H9 (cell line): ENCODE results near the gene PHOX2A. TPM values are rescaled to one million over a fixed set of nuclear protein-coding genes. Genes with fewer than 3 reads are reported as not detected.

ENCODE experiments used
- DNase-seq: peaks from one replicate; pipeline ENCODE4 v3.0.0-alpha.2; 2017
- H2AFZ ChIP-seq: one replicate; pipeline ENCODE4 v1.6.1; 2013; ENCODE audit warnings: mild to moderate bottlenecking, low read length, control low read depth, moderate library complexity
- H2AK5ac ChIP-seq: 2 replicates; pipeline ENCODE4 v1.6.1; 2013; ENCODE audit warnings: low read length, control low read depth, mixed read lengths; ENCODE audit not compliant: insufficient read length
- H2BK120ac ChIP-seq: one replicate; pipeline ENCODE4 v1.6.1; 2013; ENCODE audit warnings: low read depth, mild to moderate bottlenecking, low read length, control low read depth, inconsistent platforms; ENCODE audit not compliant: poor library complexity, severe bottlenecking
- H2BK12ac ChIP-seq: 2 replicates; pipeline ENCODE4 v1.6.1; 2013; ENCODE audit warnings: low read length, control low read depth, mixed read lengths, low read depth; ENCODE audit not compliant: insufficient read length
- H2BK15ac ChIP-seq: 2 replicates; pipeline ENCODE4 v1.6.1; 2013; ENCODE audit warnings: low read depth, low read length, control low read depth
- H2BK20ac ChIP-seq: one replicate; pipeline ENCODE4 v1.6.1; 2013; ENCODE audit warnings: low read depth, mild to moderate bottlenecking, low read length, control low read depth, inconsistent platforms; ENCODE audit not compliant: poor library complexity, severe bottlenecking
- H2BK5ac ChIP-seq: 2 replicates; pipeline ENCODE4 v1.6.1; 2013; ENCODE audit warnings: low read length, control low read depth, mixed read lengths; ENCODE audit not compliant: insufficient read length
- H3K14ac ChIP-seq: 2 replicates; pipeline ENCODE4 v1.6.1; 2013; ENCODE audit warnings: low read length, control low read depth; ENCODE audit not compliant: insufficient read depth
- H3K18ac ChIP-seq: 2 replicates; pipeline ENCODE4 v1.6.1; 2013; ENCODE audit warnings: low read depth, mild to moderate bottlenecking, mixed read lengths, low read length, control low read depth; ENCODE audit not compliant: insufficient read length
- H3K23ac ChIP-seq: 2 replicates; pipeline ENCODE4 v1.6.1; 2013; ENCODE audit warnings: low read length, control low read depth, mixed read lengths, low read depth; ENCODE audit not compliant: insufficient read length
- H3K23me2 ChIP-seq: 2 replicates; pipeline ENCODE4 v1.6.1; 2013; ENCODE audit warnings: low read depth, mild to moderate bottlenecking, mixed read lengths, low read length, control low read depth; ENCODE audit not compliant: insufficient read length, poor library complexity, severe bottlenecking
- H3K27ac ChIP-seq: 2 replicates; pipeline ENCODE4 v1.5.1; 2013; ENCODE audit warnings: low read length, control low read depth, mixed read lengths, low read depth; ENCODE audit not compliant: insufficient read length
- H3K27me3 ChIP-seq: 2 replicates; pipeline ENCODE4 v1.6.1; 2013; ENCODE audit warnings: low read length, control low read depth, inconsistent platforms; ENCODE audit not compliant: insufficient read depth
- H3K4ac ChIP-seq: 2 replicates; pipeline ENCODE4 v1.6.1; 2013; ENCODE audit warnings: low read depth, mild to moderate bottlenecking, control low read depth, inconsistent platforms, low read length, moderate library complexity
- H3K4me1 ChIP-seq: 2 replicates; pipeline ENCODE4 v1.6.1; 2013; ENCODE audit warnings: low read length, control low read depth, inconsistent platforms; ENCODE audit not compliant: insufficient read depth
- H3K4me2 ChIP-seq: 2 replicates; pipeline ENCODE4 v1.6.1; 2013; ENCODE audit warnings: low read length, control low read depth, mixed read lengths; ENCODE audit not compliant: insufficient read length, insufficient read depth
- H3K56ac ChIP-seq: 2 replicates; pipeline ENCODE4 v1.6.1; 2013; ENCODE audit warnings: low read depth, mild to moderate bottlenecking, mixed read lengths, low read length, control low read depth; ENCODE audit not compliant: insufficient read length
- H3K79me1 ChIP-seq: 2 replicates; pipeline ENCODE4 v1.6.1; 2013; ENCODE audit warnings: low read depth, mild to moderate bottlenecking, moderate library complexity, low read length, control low read depth, inconsistent platforms; ENCODE audit not compliant: insufficient read depth, poor library complexity, severe bottlenecking
- H3K79me2 ChIP-seq: 2 replicates; pipeline ENCODE4 v1.6.1; 2013; ENCODE audit warnings: low read length, control low read depth, inconsistent platforms; ENCODE audit not compliant: insufficient read depth
- H3K9ac ChIP-seq: 2 replicates; pipeline ENCODE4 v1.6.1; 2013; ENCODE audit warnings: low read length, control low read depth, mixed read lengths; ENCODE audit not compliant: insufficient read length; ENCODE audit errors: extremely low read depth
- H3K9me3 ChIP-seq: one replicate; pipeline ENCODE4 v1.6.1; 2013; ENCODE audit warnings: low read depth, low read length, inconsistent platforms; ENCODE audit not compliant: control insufficient read depth
- H3T11ph ChIP-seq: one replicate; pipeline ENCODE4 v1.6.1; 2013; ENCODE audit warnings: mild to moderate bottlenecking, low read length, control low read depth, inconsistent platforms
- H4K20me1 ChIP-seq: one replicate; pipeline ENCODE4 v1.6.1; 2013; ENCODE audit not compliant: control insufficient read depth, insufficient read length, insufficient read depth
- H4K5ac ChIP-seq: 2 replicates; pipeline ENCODE4 v1.6.1; 2013; ENCODE audit warnings: low read depth, mild to moderate bottlenecking, mixed read lengths, low read length, control low read depth; ENCODE audit not compliant: insufficient read length
- H4K8ac ChIP-seq: replicated peaks from 2 replicates; pipeline ENCODE4 v1.6.1; 2013; ENCODE audit warnings: low read length, control low read depth, mixed read lengths, low read depth; ENCODE audit not compliant: insufficient read length
- H4K91ac ChIP-seq: 2 replicates; pipeline ENCODE4 v1.6.1; 2013; ENCODE audit warnings: low read depth, mild to moderate bottlenecking, moderate library complexity, mixed read lengths, low read length, control low read depth; ENCODE audit not compliant: insufficient read length
- H3K27ac Mint-ChIP-seq, 3 experiments: 2 replicates in 2 of 3; 3 replicates in 1 of 3; pipeline ENCODE4 v1.8.0; 2020 to 2021; ENCODE audit warnings: mixed read lengths in 3 of 3, mild to moderate bottlenecking in 1 of 3, moderate library complexity in 1 of 3
- H3K27me3 Mint-ChIP-seq: 2 replicates; pipeline ENCODE4 v1.8.0; 2021; ENCODE audit warnings: low read depth, mild to moderate bottlenecking, moderate library complexity, mixed read lengths
- H3K36me3 Mint-ChIP-seq, 3 experiments: 2 replicates in 2 of 3; 3 replicates in 1 of 3; pipeline ENCODE4 v1.8.0; 2020 to 2021; ENCODE audit warnings: low read depth in 3 of 3, mixed read lengths in 3 of 3; ENCODE audit not compliant: insufficient read depth in 1 of 3
- H3K4me1 Mint-ChIP-seq, 2 experiments: 2 replicates each; pipeline ENCODE4 v1.8.0; 2020; ENCODE audit warnings: mixed read lengths in 2 of 2
- H3K4me3 Mint-ChIP-seq, 2 experiments: 2 replicates in 1 of 2; 3 replicates in 1 of 2; pipeline ENCODE4 v1.8.0; 2020 to 2021; ENCODE audit warnings: mild to moderate bottlenecking in 2 of 2, mixed read lengths in 2 of 2, moderate library complexity in 1 of 2
- H3K9me3 Mint-ChIP-seq, 2 experiments: 2 replicates in 1 of 2; 3 replicates in 1 of 2; pipeline ENCODE4 v1.8.0; 2020; ENCODE audit warnings: mild to moderate bottlenecking in 2 of 2, mixed read lengths in 2 of 2, moderate library complexity in 1 of 2
- CTCF ChIP-seq: fragments of 200-600 bp; sonication (generic); conservative IDR thresholded peaks from 3 replicates; pipeline ENCODE4 v1.8.0; 2021; ENCODE audit warnings: antibody characterized with exemption, mild to moderate bottlenecking
- WGBS: extraction: QIAGEN DNeasy Blood & Tissue Kit; methylation state at CpG from one replicate; pipeline ENCODE4 v1.1.7; 2013; ENCODE audit warnings: missing lambda C conversion rate, low lambda C conversion rate, mixed read lengths; ENCODE audit not compliant: insufficient read length; ENCODE audit errors: extremely low coverage; 5-methylcytosine and 5-hydroxymethylcytosine counted together
- total RNA-seq: library from RNA; stranded (reverse); gene quantifications from 2 replicates; pipeline ENCODE4 v1.2.1, GENCODE V29; 2021

PHOX2A gene
- total RNA-seq, 1 experiment from 2014 or later, result 1.4 TPM

DNA sequence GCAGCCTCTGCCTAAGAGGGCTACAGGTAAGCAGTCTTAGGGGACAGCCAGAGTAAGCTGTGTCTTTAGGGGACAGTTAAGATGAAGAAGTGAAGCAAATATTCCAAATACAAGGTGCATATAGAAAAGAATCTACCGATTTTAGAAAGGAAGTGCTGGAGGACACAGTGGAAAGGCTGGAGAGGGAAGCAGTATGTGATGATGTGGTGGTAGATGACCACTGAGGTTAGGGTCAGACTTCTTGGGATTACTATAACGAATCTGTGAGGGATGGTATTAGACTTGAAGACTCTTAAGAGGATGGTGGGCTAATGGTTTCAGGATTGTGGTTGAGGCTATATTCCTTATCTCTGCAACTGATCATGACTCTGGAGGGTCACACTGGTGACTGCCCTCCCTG lies 40.0 kb upstream of the PHOX2A start:
- H3K56ac ChIP-seq, result no peak overlapping the region
- Mint-ChIP-seq H3K36me3 (no peaks in the 10 kb centered on the region), H3K27me3 (peaks cover 7% of the 10 kb centered on the region), H3K4me3 (no peak overlapping the region), H3K4me1 (peaks cover 2 to 3% of the 10 kb centered on the region in 2 experiments; a peak in 3 of 4 replicates), H3K9me3 (no peaks in the 10 kb centered on the region; a peak in 1 of 5 replicates), H3K27ac (no peak overlapping the region)
- no peak overlapping the region for H2BK12ac ChIP-seq
- no peak overlapping the region for H2AK5ac ChIP-seq
- H3K4ac ChIP-seq, result no peak overlapping the region
- no peak overlapping the region for H3K27ac ChIP-seq
- no peaks in the 10 kb centered on the region for H3K9me3 ChIP-seq
- no peak overlapping the region for H3K23ac ChIP-seq
- H3K4me2 ChIP-seq, result no peak overlapping the region
- no peaks in the 10 kb centered on the region for H3K79me1 ChIP-seq
- H3K23me2 ChIP-seq, result no peaks in the 10 kb centered on the region
- H3K27me3 ChIP-seq, result no peaks in the 10 kb centered on the region
- H3K9ac ChIP-seq, result no peak overlapping the region
- H3K79me2 ChIP-seq, result no peaks in the 10 kb centered on the region
- H4K20me1 ChIP-seq, result no peaks in the 10 kb centered on the region
- H3K14ac ChIP-seq, result no peak overlapping the region
- no peak overlapping the region for H2AFZ ChIP-seq
- no peak overlapping the region for H4K8ac ChIP-seq
- no peak for DNase-seq
- no peak overlapping the region for H4K5ac ChIP-seq
- TF ChIP-seq CTCF, result no peak
- H2BK5ac ChIP-seq, result no peak overlapping the region
- H2BK120ac ChIP-seq, result no peak overlapping the region
- WGBS, result no CpG with 5 or more reads among the region's 2 CpGs
- H2BK20ac ChIP-seq, result no peak overlapping the region
- H4K91ac ChIP-seq, result no peak overlapping the region
- H3T11ph ChIP-seq, result no peak overlapping the region
- no peaks in the 10 kb centered on the region; the same call in 1 of the 2 replicates for H3K4me1 ChIP-seq
- H2BK15ac ChIP-seq, result no peak overlapping the region
- H3K18ac ChIP-seq, result no peak overlapping the region
